NCI-H2081 treated with DMSO at 0.1 percent for 48 hours (cell line): ENCODE measurements around the gene AMH.

ENCODE experiments used
- DNase-seq: peaks from one replicate; lab custom pipeline; 2025; lab: John Stamatoyannopoulos, UW

AMH gene

GRCh38 chr19:2249880-2250765 is 1.0 kb downstream of the AMH start:
- no peak for DNase-seq

GRCh38 chr19:2250766-2251105 is 1.6 kb downstream of the AMH start:
- no peak for DNase-seq

- DNase-seq = no peak
Observed at GRCh38 chr19:2251106-2252054, 2.3 kb downstream of the AMH start.

- DNase-seq = no peak
Observed at GRCh38 chr19:2252055-2252796, 3.1 kb downstream of the AMH start.

DNA sequence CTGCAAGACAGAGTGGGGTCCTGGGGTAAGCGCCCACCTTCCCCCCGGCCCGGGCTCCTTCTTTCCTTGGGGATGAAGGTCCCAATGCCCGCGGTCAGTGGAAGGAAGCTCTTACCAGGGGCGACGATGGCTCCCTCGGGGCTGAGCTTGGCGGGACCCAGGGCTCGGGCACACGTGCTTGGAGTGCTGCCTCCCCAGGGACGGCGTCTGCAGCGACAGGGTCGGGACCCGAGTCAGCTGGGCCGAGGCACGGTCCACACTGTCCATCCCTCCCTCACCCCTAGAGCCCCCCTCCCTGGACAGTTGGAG is 3.6 kb downstream of the AMH start:
- no peak for DNase-seq

- no peak for DNase-seq
Observed at GRCh38 chr19:2253106-2254063, 4.3 kb downstream of the AMH start.

GRCh38 chr19:2254064-2254872 is 5.1 kb downstream of the AMH start:
- no peak for DNase-seq

GRCh38 chr19:2255112-2255845 is 6.2 kb downstream of the AMH start:
- DNase-seq = no peak

DNA sequence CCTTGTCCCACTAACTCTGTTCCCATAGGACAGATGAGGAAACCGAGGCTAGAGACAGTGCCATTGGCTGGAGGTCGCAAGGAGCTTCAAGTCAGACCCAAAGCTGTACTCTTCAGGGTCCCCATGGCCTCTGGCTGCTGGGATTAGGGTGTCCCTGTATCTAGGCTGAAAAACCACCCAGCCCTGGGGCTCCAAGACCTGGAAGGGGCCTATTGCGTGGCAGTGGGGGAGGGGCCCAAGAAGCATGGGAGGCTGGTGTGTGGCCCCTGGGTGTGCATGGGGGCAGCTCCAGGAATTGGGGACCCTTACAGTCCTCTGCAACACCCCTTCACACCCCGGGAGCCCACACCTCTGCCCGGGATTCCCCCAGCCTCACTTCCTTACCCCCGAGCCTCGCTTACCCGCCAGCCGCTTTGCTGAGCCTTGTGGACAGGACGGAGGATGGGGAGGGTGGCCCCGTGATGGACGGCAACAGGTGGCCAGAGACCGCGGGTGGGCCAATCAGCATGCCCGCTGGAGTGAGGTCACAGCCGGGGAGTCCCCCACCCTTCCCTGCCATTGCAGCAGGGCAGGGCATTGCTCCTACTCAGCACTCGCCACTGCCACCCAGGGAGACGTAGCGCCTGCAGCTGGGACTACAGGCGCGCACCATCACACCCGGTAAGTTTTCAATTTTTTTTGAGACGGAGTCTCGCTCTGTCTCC is 7.0 kb downstream of the AMH start, which contains the start of gene JSRP1:
Gene JSRP1, minus strand, starts transcription at position 436 of the 704 bp plus-strand sequence. CDS start 1,103 bp downstream, outside the sequence.
- DNase-seq = no peak

- DNase-seq = no peak
Observed at GRCh38 chr19:2259336-2259735, 10.2 kb downstream of the AMH start.

DNA sequence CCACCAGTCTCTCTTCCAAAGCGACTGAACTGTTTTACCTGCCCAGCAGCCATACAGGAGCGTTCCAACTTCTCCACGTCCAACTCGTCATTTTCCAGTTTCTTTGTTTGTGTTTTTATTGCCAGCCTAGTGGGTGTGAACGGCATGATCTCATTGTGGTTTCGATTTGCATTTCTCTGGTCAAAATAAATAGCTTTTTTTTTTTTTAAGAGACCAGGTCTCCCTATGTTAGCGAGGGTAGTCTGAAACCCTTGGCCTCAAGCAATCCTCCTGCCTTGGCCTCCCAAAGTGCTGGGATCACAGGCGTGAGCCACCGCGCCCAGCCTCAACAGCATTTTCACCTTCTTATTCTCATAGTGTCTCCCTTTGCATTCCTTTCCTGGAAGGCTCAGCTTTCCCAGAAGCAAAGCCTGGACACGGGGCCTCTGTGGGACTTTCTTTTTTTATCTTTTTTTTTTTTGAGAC is 11.2 kb downstream of the AMH start:
- no peak for DNase-seq

GRCh38 chr19:2261438-2262172 is 12.5 kb downstream of the AMH start:
- DNase-seq = no peak

- DNase-seq = no peak
Observed at GRCh38 chr19:2266183-2266993, 17.3 kb downstream of the AMH start.

- DNase-seq = no peak
Observed at GRCh38 chr19:2268480-2268830, 19.3 kb downstream of the AMH start.

DNA sequence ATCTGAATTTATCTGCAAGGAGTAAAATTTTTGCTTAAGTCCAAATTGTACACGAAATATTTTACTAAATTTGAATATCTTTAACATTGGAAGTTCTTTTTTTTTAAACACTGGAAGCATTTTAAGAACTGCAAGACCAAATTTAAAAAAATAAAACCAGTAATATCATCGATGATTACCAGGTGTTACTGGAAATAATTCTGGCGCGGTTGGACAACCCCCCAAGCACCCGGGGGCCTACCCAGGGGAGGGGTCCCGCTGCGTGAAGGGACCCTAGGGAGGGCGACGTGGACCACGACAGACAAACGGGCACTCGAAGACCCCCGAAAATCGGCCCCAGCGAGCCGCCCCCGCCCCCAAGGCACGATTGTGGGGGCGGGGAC is 19.7 kb downstream of the AMH start:
- DNase-seq = no peak

DNA sequence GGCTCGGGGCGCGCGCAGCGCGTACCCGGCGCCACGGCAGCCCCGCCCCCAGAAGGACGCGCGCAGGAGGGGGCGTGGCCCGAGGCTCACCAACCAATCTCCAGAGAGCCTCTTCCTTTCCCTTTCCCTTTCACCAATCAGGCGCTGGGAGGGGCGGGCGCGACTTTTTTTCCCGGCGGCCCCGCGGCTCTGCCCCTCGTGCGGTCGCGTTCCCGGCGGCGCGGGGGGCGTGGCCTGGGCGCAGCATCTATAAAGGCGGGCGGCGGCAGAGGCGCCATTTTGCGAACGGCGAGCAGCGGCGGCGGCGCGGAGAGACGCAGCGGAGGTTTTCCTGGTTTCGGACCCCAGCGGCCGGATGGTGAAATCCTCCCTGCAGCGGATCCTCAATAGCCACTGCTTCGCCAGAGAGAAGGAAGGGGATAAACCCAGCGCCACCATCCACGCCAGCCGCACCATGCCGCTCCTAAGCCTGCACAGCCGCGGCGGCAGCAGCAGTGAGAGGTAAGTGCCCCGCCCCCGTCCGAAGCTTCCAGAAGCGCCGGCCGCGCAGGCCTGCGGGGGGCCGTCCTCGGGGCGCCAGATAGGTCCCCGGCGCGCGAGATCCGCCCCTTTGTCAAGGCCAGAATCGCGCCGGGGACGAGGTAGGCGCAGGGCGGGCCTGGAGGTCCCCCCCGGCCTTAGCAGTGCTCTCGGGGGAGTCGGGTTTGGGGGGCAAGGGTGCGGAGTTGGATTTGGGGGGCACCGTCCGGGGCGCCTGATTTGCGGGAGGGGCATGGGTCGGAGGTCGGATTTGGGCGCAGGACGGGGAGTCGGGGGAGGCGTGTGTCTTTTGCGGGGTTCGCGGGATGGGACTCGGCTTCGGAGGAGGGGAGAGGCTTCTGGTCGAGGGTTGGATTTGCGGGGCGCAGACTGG is 20.4 kb downstream of the AMH start:
- DNase-seq = peak; percentile 74

GRCh38 chr19:2270157-2270422 is 21.0 kb downstream of the AMH start:
- DNase-seq = no peak
